ENCODE data around the gene C17orf113.

DNA sequence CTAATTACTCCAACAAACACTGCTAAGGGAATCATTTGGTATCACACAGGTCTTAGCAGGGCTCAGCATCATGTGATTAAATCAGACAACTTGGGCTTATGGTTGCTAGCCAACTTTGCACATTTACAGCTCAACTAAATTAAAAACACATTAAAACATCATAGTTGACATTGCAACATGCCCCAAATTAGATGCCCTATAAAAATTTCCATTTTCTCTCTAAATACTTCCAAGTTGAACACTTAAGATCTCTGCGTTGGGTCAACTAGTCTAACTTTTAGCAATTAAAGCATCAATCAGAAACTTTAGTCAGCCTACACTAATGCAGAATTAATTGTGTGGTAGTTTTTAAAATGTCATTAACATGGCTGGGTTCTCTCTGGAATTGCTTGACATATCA lies 45.2 kb downstream of the C17orf113 start:
- TF ChIP-seq, protein P1, sequence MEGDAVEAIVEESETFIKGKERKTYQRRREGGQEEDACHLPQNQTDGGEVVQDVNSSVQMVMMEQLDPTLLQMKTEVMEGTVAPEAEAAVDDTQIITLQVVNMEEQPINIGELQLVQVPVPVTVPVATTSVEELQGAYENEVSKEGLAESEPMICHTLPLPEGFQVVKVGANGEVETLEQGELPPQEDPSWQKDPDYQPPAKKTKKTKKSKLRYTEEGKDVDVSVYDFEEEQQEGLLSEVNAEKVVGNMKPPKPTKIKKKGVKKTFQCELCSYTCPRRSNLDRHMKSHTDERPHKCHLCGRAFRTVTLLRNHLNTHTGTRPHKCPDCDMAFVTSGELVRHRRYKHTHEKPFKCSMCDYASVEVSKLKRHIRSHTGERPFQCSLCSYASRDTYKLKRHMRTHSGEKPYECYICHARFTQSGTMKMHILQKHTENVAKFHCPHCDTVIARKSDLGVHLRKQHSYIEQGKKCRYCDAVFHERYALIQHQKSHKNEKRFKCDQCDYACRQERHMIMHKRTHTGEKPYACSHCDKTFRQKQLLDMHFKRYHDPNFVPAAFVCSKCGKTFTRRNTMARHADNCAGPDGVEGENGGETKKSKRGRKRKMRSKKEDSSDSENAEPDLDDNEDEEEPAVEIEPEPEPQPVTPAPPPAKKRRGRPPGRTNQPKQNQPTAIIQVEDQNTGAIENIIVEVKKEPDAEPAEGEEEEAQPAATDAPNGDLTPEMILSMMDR (IDR thresholded peaks at IDR 0.05): no peak
- TF ChIP-seq POLR2A (IDR thresholded peaks at IDR 0.05): no peak

All from heart left ventricle (tissue), 13 donors.